A549 (cell line): ENCODE results near the gene FOXD3. TPM values are rescaled to one million over a fixed set of nuclear protein-coding genes. Genes with fewer than 3 reads are reported as not detected.

Source experiments
- ATAC-seq, 2 experiments: fragments of 200-7000 bp in 1 of 2; fragments of >200 bp in 1 of 2; cut with Nextera tagmentation in 1 of 2; cut with Tn5 transposase in 1 of 2; 3 replicates each; pipeline versions ENCODE4 v1.8.0 to v1.9.1; 2018 to 2020; ENCODE audit warnings: mild to moderate bottlenecking in 1 of 2, moderate library complexity in 1 of 2
- CTCF ChIA-PET: fragments of 300-600 bp; sonication (Branson Sonifier 250); formaldehyde crosslinking; extraction: SDS; loops from one replicate; lab custom pipeline; 2021; ENCODE audit warnings: antibody characterized with exemption, inconsistent platforms; lab: Yijun Ruan, JAX
- POLR2A ChIA-PET: fragments of 350-600 bp; formaldehyde crosslinking; extraction: SDS; loops from one replicate; lab custom pipeline; 2021; ENCODE audit warnings: antibody characterized with exemption, inconsistent platforms; lab: Yijun Ruan, JAX
- DNase-seq, 2 experiments: peaks; one replicate each; pipeline versions ENCODE4 v3.0.0 to v3.0.0-alpha.2; 2011 to 2016; ENCODE audit warnings: low read depth in 1 of 2, low spot score in 1 of 2
- FAIRE-seq: peaks from 2 replicates; lab custom pipeline; 2011; peaks lifted over from hg19 to GRCh38; lab: Jason Lieb, UNC
- H3K27ac ChIP-seq, 2 experiments: fragments of >200 bp; sonication (Bioruptor Twin); formaldehyde crosslinking; 3 replicates each; pipeline ENCODE4 v1.5.1; 2016 to 2017
- H3K4me1 ChIP-seq: fragments of >200 bp; sonication (Bioruptor Twin); formaldehyde crosslinking; 3 replicates; pipeline ENCODE4 v1.6.1; 2016
- H3K4me2 ChIP-seq: fragments of >200 bp; sonication (Bioruptor Twin); formaldehyde crosslinking; 3 replicates; pipeline ENCODE4 v1.6.1; 2016
- H3K4me3 ChIP-seq: fragments of >200 bp; sonication (Bioruptor Twin); formaldehyde crosslinking; 3 replicates; pipeline ENCODE4 v1.5.1; 2016
- H3K9me3 ChIP-seq: fragments of >200 bp; sonication (Bioruptor Twin); formaldehyde crosslinking; 3 replicates; pipeline ENCODE4 v1.6.1; 2016
- EHMT2 ChIP-seq: fragments of 200-600 bp; sonication (generic); IDR thresholded peaks from 2 replicates; pipeline ENCODE4 v1.6.1; 2016; ENCODE audit warnings: antibody characterized with exemption, low read depth, mild to moderate bottlenecking, moderate library complexity
- EP300 ChIP-seq, 2 experiments: fragments of >200 bp; sonication (Bioruptor Twin); formaldehyde crosslinking; IDR thresholded peaks; 2 replicates in 1 of 2; 3 replicates in 1 of 2; pipeline ENCODE4 v1.6.1; 2016 to 2017
- FOXS1 ChIP-seq: fragments of 250-450 bp; sonication (Bioruptor Pico); IDR thresholded peaks from 2 replicates; pipeline ENCODE4 v1.5.0; 2020; ENCODE audit warnings: mild to moderate bottlenecking, moderate library complexity
- HOXB13 ChIP-seq: fragments of 250-450 bp; sonication (Bioruptor Pico); IDR thresholded peaks from 2 replicates; pipeline ENCODE4 v1.5.0; 2020; ENCODE audit warnings: low read depth, mild to moderate bottlenecking, moderate library complexity
- MAFK ChIP-seq: fragments of 450-650 bp; IDR thresholded peaks from 2 replicates; pipeline ENCODE4 v1.6.1; 2014; ENCODE audit not compliant: partially characterized antibody
- PHF8 ChIP-seq: fragments of 200-600 bp; sonication (generic); IDR thresholded peaks from 2 replicates; pipeline ENCODE4 v1.6.1; 2016; ENCODE audit warnings: low read depth, mild to moderate bottlenecking, antibody characterized with exemption, moderate library complexity, borderline replicate concordance
- RAD21 ChIP-seq, 2 experiments: fragments of >200 bp in 1 of 2; sonication (Bioruptor Twin) in 1 of 2; formaldehyde crosslinking in 1 of 2; IDR thresholded peaks in 1 of 2; conservative IDR thresholded peaks in 1 of 2; 2 replicates in 1 of 2; 3 replicates in 1 of 2; pipeline ENCODE4 v1.6.1; 2012 to 2018; ENCODE audit warnings: inconsistent platforms in 1 of 2
- RCOR1 ChIP-seq: fragments of 150-350 bp; IDR thresholded peaks from 2 replicates; pipeline ENCODE4 v1.6.1; 2014; ENCODE audit warnings: antibody characterized with exemption, low read length, low read depth
- RFX5 ChIP-seq: fragments of 450-650 bp; IDR thresholded peaks from 2 replicates; pipeline ENCODE4 v1.7.1; 2014; ENCODE audit warnings: antibody characterized with exemption, mild to moderate bottlenecking, moderate library complexity
- TFCP2L1 ChIP-seq: fragments of 250-450 bp; sonication (Bioruptor Pico); IDR thresholded peaks from 2 replicates; pipeline ENCODE4 v1.5.0; 2021; ENCODE audit warnings: mild to moderate bottlenecking
- ZC3H11A ChIP-seq: fragments of 450-650 bp; IDR thresholded peaks from 2 replicates; pipeline ENCODE4 v1.6.1; 2014; ENCODE audit warnings: antibody characterized with exemption, mild to moderate bottlenecking
- ZFP36 ChIP-seq: fragments of 450-650 bp; IDR thresholded peaks from 2 replicates; pipeline ENCODE4 v1.6.1; 2014; ENCODE audit warnings: borderline replicate concordance; ENCODE audit not compliant: partially characterized antibody
- WGBS: methylation state at CpG from one replicate; pipeline ENCODE4 v1.1.6; 2017; ENCODE audit errors: missing lambda C conversion rate; 5-methylcytosine and 5-hydroxymethylcytosine counted together
- polyA minus RNA-seq: library from RNA; depleted of rRNA, polyadenylated mRNA; stranded (reverse); fragments of >200 nt; gene quantifications from 2 replicates; pipeline ENCODE4 v1.2.3, GENCODE V29; 2011; rRNA and poly(A)+ RNA removed
- polyA plus RNA-seq, 4 experiments: library from polyadenylated mRNA; depleted of rRNA in 3 of 4; stranded (reverse); fragments of >200 nt; fragmentation: RNase III in 1 of 4; extraction: RNeasy Plus Mini Kit Qiagen cat#74134 plus additional on column Dnase treatment in 1 of 4; gene quantifications; 2 replicates in 3 of 4; 3 replicates in 1 of 4; pipeline ENCODE4 v1.2.3, GENCODE V29; 2011 to 2017
- TF ChIP-seq, protein P1 (sequence below): fragments of >200 bp; sonication (Bioruptor Twin); formaldehyde crosslinking; IDR thresholded peaks from 3 replicates; pipeline ENCODE4 v1.5.1; 2016
- TF ChIP-seq, protein P2 (sequence below): fragments of >200 bp; sonication (Bioruptor Twin); formaldehyde crosslinking; IDR thresholded peaks from 2 replicates; pipeline ENCODE4 v1.6.1; 2016
- TF ChIP-seq, protein P3 (sequence below): fragments of 250-450 bp; sonication (Bioruptor Pico); IDR thresholded peaks from 2 replicates; pipeline ENCODE4 v1.5.0; 2020; ENCODE audit warnings: low read depth, mild to moderate bottlenecking, moderate library complexity
- TF ChIP-seq, protein P4 (sequence below): fragments of 450-650 bp; IDR thresholded peaks from 2 replicates; pipeline ENCODE4 v1.6.1; 2014; ENCODE audit warnings: antibody characterized with exemption
- TF ChIP-seq, protein P5 (sequence below): fragments of 200-600 bp; sonication (generic); IDR thresholded peaks from 2 replicates; pipeline ENCODE4 v1.6.1; 2016; ENCODE audit warnings: antibody characterized with exemption, mild to moderate bottlenecking, moderate library complexity

Gene FOXD3
- polyA plus RNA-seq (2011; rRNA removed) = 0.09 and 0.19 TPM in 2 replicates
- 0.21 and 0.60 TPM in 2 replicates for polyA plus RNA-seq (2012; cell fraction: cytosol; rRNA removed)
- polyA plus RNA-seq (2012; cell fraction: nucleus; rRNA removed) = 0.53 and 0.74 TPM in 2 replicates
- 0.22 to 0.34 TPM (median 0.30 TPM) in 3 replicates for polyA plus RNA-seq (2017; fragmentation: RNase III; extraction: RNeasy Plus Mini Kit Qiagen cat#74134 plus additional on column Dnase treatment)
- 0.15 and 0.29 TPM in 2 replicates for polyA minus RNA-seq

DNA sequence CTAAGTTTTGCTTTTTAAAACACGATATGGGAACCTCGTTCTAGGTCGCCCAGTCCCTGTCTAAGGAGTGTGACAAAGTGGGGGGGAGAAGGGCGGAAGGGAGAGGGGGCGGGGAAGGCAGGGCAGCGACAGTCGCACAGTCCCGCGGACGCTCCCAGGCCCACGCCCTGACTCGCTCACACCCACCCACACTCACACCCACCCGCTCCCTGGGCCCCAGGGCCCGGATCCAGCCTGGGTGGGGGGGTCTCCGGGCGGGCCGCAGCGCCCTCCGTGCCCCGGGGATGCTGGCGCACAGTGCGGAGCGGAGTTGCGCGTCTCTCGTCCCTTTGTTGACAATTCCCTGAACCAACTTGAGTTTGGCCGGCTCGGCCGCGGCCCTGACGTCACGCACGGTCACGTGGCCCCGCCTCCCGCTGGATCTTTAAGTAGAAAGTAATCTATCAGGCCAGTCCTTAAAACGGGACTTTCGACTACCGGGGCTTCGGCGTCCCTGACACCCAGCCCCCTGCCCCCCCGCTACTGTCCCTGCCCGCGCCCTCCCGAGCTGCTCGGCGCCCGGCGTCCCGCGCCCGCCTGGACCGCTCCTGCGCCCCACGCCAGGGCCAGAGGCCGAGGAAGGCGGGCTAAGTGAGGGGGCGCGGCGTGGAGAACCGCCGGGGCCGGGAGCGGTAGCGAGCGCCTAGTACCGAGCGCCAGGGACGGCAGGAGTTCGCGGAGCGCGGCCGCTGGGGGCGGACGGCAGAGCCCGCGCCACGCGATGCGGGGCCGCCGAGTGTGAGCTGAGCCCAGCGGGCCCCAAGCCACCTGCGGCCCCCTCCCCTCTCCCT, at the start of gene FOXD3:
TSS of gene FOXD3 (plus strand) at position 454 of the 830 bp plus-strand sequence. CDS start 492 bp downstream, outside the sequence.
- H3K4me3 ChIP-seq = peak within 1 kb of the TSS; percentile 90
- H3K4me1 ChIP-seq = peaks cover 4% of the 10 kb centered on the region; the same call in 1 of the 3 replicates
- FAIRE-seq = no peak
- under 1% methylated on average over 10 of the region's 85 CpGs for WGBS
- peak; percentile 52 to 71 for ATAC-seq
- no peaks in the 10 kb centered on the region for H3K9me3 ChIP-seq
- peak within 1 kb of the TSS; percentile 81 to 96 for H3K27ac ChIP-seq
- peak within 1 kb of the TSS; percentile 97 for H3K4me2 ChIP-seq
- ChIA-PET POLR2A (no interaction called here), CTCF (interaction anchor here (1.0 kb wide), 2 partner anchors 119 to 216 kb away, joined by 3 to 4 read pairs; no protein-coding TSS in a partner anchor)
- TF ChIP-seq ZC3H11A (no peak), PHF8 (0 out of 2 replicates have a peak, but pooled peaks have one; percentile 34), FOXS1 (CRISPR knock-in tag) (no peak), RAD21 (conservative IDR thresholded peaks at IDR 0.05 in 1 of 2, IDR thresholded peaks at IDR 0.05 in 1 of 2) (no peak), ZFP36 (no peak), TFCP2L1 (CRISPR knock-in tag) (no peak), EHMT2 (no peak), RCOR1 (no peak)
- TF ChIP-seq, protein P1, sequence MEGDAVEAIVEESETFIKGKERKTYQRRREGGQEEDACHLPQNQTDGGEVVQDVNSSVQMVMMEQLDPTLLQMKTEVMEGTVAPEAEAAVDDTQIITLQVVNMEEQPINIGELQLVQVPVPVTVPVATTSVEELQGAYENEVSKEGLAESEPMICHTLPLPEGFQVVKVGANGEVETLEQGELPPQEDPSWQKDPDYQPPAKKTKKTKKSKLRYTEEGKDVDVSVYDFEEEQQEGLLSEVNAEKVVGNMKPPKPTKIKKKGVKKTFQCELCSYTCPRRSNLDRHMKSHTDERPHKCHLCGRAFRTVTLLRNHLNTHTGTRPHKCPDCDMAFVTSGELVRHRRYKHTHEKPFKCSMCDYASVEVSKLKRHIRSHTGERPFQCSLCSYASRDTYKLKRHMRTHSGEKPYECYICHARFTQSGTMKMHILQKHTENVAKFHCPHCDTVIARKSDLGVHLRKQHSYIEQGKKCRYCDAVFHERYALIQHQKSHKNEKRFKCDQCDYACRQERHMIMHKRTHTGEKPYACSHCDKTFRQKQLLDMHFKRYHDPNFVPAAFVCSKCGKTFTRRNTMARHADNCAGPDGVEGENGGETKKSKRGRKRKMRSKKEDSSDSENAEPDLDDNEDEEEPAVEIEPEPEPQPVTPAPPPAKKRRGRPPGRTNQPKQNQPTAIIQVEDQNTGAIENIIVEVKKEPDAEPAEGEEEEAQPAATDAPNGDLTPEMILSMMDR = no peak
- TF ChIP-seq, protein P2, sequence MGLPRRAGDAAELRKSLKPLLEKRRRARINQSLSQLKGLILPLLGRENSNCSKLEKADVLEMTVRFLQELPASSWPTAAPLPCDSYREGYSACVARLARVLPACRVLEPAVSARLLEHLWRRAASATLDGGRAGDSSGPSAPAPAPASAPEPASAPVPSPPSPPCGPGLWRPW = no peak
- TF ChIP-seq, protein P3, sequence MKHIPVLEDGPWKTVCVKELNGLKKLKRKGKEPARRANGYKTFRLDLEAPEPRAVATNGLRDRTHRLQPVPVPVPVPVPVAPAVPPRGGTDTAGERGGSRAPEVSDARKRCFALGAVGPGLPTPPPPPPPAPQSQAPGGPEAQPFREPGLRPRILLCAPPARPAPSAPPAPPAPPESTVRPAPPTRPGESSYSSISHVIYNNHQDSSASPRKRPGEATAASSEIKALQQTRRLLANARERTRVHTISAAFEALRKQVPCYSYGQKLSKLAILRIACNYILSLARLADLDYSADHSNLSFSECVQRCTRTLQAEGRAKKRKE (CRISPR knock-in tag) = no peak
- TF ChIP-seq, protein P4, sequence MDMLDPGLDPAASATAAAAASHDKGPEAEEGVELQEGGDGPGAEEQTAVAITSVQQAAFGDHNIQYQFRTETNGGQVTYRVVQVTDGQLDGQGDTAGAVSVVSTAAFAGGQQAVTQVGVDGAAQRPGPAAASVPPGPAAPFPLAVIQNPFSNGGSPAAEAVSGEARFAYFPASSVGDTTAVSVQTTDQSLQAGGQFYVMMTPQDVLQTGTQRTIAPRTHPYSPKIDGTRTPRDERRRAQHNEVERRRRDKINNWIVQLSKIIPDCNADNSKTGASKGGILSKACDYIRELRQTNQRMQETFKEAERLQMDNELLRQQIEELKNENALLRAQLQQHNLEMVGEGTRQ = peak; percentile 87
- TF ChIP-seq, protein P5, sequence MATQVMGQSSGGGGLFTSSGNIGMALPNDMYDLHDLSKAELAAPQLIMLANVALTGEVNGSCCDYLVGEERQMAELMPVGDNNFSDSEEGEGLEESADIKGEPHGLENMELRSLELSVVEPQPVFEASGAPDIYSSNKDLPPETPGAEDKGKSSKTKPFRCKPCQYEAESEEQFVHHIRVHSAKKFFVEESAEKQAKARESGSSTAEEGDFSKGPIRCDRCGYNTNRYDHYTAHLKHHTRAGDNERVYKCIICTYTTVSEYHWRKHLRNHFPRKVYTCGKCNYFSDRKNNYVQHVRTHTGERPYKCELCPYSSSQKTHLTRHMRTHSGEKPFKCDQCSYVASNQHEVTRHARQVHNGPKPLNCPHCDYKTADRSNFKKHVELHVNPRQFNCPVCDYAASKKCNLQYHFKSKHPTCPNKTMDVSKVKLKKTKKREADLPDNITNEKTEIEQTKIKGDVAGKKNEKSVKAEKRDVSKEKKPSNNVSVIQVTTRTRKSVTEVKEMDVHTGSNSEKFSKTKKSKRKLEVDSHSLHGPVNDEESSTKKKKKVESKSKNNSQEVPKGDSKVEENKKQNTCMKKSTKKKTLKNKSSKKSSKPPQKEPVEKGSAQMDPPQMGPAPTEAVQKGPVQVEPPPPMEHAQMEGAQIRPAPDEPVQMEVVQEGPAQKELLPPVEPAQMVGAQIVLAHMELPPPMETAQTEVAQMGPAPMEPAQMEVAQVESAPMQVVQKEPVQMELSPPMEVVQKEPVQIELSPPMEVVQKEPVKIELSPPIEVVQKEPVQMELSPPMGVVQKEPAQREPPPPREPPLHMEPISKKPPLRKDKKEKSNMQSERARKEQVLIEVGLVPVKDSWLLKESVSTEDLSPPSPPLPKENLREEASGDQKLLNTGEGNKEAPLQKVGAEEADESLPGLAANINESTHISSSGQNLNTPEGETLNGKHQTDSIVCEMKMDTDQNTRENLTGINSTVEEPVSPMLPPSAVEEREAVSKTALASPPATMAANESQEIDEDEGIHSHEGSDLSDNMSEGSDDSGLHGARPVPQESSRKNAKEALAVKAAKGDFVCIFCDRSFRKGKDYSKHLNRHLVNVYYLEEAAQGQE = no peak
- DNase-seq = peak; percentile 41 to 74

DNA sequence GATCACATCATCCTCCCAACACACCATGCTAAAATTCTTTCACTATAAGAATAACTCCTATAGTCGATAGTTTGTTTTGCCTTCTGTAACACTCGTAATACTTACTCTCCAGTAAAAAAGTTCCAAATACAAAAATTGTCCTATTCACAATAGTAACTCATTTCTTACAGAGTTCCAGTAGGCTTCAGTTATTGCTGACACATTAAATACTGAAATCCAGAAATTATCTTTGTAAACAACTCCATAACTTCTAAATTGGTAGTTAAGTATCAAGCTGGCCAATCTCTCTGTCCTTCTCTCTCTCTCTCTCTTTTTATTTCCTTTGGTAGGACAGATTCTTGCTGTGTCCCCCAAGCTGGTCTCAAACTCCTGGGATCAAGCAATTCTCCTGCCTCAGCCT, 49.6 kb upstream of the FOXD3 start:
- ATAC-seq = no peak
- no peak for FAIRE-seq
- WGBS = 24% methylated on average over 2 of the region's 2 CpGs
- TF ChIP-seq HOXB13 (CRISPR knock-in tag) (no peak), RFX5 (no peak), EP300 (IDR thresholded peaks at IDR 0.05) (no peak), MAFK (peak; percentile 66)
- TF ChIP-seq, protein P5 = no peak
- TF ChIP-seq, protein P4 = no peak

More for the DNA sequence above, 49.6 kb upstream of the FOXD3 start:
- H3K9me3 ChIP-seq = no peaks in the 10 kb centered on the region
- no peaks in the 10 kb centered on the region for H3K4me1 ChIP-seq
- POLR2A ChIA-PET = interaction anchor here (0.6 kb wide), 1 partner anchor 174 kb away, joined by 3 read pairs; no protein-coding TSS in a partner anchor
- CTCF ChIA-PET = no interaction called here
- no peak overlapping the region for H3K4me3 ChIP-seq
- no peak overlapping the region for H3K27ac ChIP-seq
- no peak for DNase-seq
- H3K4me2 ChIP-seq = no peak overlapping the region
